Bone marrow (tissue), 2 donors: ENCODE data around the gene RNH1.
"Not testable (repeated sequence)": the region's sequence is repeated elsewhere in the genome, so short reads cannot be mapped to it uniquely, and the experiment has no call there.

ENCODE experiments used
- DNase-seq, 2 donors: peaks; one replicate each; lab custom pipeline; 2025; lab: John Stamatoyannopoulos, UW

Gene RNH1

GRCh38 chr11:520428-521176 is 13.6 kb upstream of the RNH1 start:
- no peak for DNase-seq

GRCh38 chr11:518463-519202 is 11.6 kb upstream of the RNH1 start:
- no peak for DNase-seq

GRCh38 chr11:516918-517685 is 10.1 kb upstream of the RNH1 start:
- not testable (repeated sequence) for DNase-seq

GRCh38 chr11:516400-516799 is 9.4 kb upstream of the RNH1 start:
- no peak for DNase-seq

GRCh38 chr11:515131-515530 is 8.1 kb upstream of the RNH1 start:
- no peak for DNase-seq

- no peak for DNase-seq
Measured at GRCh38 chr11:514606-515005, 7.6 kb upstream of the RNH1 start.

GRCh38 chr11:512761-513595 is 5.9 kb upstream of the RNH1 start:
- DNase-seq, result no peak

GRCh38 chr11:508956-509355 is 1.9 kb upstream of the RNH1 start:
- DNase-seq, result no peak

GRCh38 chr11:507727-508515 is 879 bp upstream of the RNH1 start:
- no peak for DNase-seq

- DNase-seq, result peak; percentile 77 to 96
Measured at GRCh38 chr11:506238-506994, 626 bp downstream of the RNH1 start.

- no peak for DNase-seq
Measured at GRCh38 chr11:504994-505344, 2.1 kb downstream of the RNH1 start.

- DNase-seq, result peak in 1 of 2 donors; percentile 56
Measured at GRCh38 chr11:504053-504993, 2.7 kb downstream of the RNH1 start.

GRCh38 chr11:503179-503981 is 3.7 kb downstream of the RNH1 start:
- DNase-seq, result peak in 1 of 2 donors; percentile 66

GRCh38 chr11:502288-503178 is 4.5 kb downstream of the RNH1 start:
- DNase-seq, result no peak

- DNase-seq, result no peak
Measured at GRCh38 chr11:501683-502287, 5.3 kb downstream of the RNH1 start.

- DNase-seq, result no peak
Measured at GRCh38 chr11:501001-501682, 5.9 kb downstream of the RNH1 start.
